HG02642 (cell line): Measurements from ENCODE around the gene CDC34.
"Not testable (repeated sequence)": the region's sequence is repeated elsewhere in the genome, so short reads cannot be mapped to it uniquely, and the experiment has no call there.

Experiments
- ATAC-seq: cut with Tn5 transposase; IDR thresholded peaks from one replicate; pipeline ENCODE4 v1.9.1; 2021; ENCODE audit warnings: mild to moderate bottlenecking; ENCODE audit not compliant: unreplicated experiment, poor library complexity

Gene CDC34

GRCh38 chr19:584240-585001 lies 52.9 kb downstream of the CDC34 start:
- no peak for ATAC-seq

GRCh38 chr19:585146-585545 lies 53.6 kb downstream of the CDC34 start:
- not testable (repeated sequence) for ATAC-seq

- ATAC-seq, result no peak
These were observed 54.1 kb downstream of the CDC34 start for GRCh38 chr19:585551-586110.

- no peak for ATAC-seq
These were observed 56.7 kb downstream of the CDC34 start for GRCh38 chr19:588093-588740.

GRCh38 chr19:588741-589692 lies 57.5 kb downstream of the CDC34 start:
- no peak for ATAC-seq

- no peak for ATAC-seq
These were observed 58.3 kb downstream of the CDC34 start, which contains the start of gene HCN2 for GRCh38 chr19:589693-590395. Gene HCN2, plus strand, starts transcription at chr19:589881. Its CDS starts 65 bp downstream, at chr19:589946.

- no peak for ATAC-seq
These were observed 58.8 kb downstream of the CDC34 start for GRCh38 chr19:590396-590745.

- no peak for ATAC-seq
These were observed 59.2 kb downstream of the CDC34 start for GRCh38 chr19:590750-591098.

- no peak for ATAC-seq
These were observed 59.8 kb downstream of the CDC34 start for GRCh38 chr19:591099-591958.
